GM21515 (cell line): Measurements from ENCODE around the gene SH3PXD2A.
A peak's percentile ranks its signal among the peaks of the same experiment; 100 is the strongest.

Source experiments
- ATAC-seq: cut with Tn5 transposase; IDR thresholded peaks from one replicate; pipeline ENCODE4 v1.9.1; 2021; ENCODE audit not compliant: unreplicated experiment

Gene SH3PXD2A

DNA sequence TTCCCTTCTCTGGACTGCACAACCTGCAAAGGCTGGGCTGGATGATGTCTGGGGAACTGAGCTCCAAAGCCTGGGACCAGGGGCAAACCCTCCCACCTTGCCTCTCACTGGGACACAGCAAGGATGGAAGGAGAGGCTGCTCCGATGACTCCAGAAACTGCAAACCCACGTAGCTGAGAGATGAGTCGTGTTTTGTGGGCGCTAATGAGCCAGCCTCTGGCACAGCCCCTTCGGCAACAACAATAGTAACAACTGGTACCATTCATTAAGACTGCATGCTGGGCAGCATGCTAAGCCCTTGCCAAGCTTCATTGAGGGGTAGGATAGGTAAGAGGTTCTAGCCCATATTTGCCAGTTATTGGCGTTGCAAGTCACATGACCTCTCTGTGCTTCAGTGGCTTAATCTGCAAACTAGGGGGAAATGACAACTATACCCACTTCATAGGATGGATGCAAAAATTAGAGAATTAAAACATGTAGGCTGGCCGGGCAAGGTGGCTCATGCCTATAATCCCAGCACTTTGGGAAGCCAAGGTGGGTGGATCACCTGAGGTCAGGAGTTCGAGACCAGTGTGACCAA lies 145.9 kb downstream of the SH3PXD2A start:
- ATAC-seq: no peak

DNA sequence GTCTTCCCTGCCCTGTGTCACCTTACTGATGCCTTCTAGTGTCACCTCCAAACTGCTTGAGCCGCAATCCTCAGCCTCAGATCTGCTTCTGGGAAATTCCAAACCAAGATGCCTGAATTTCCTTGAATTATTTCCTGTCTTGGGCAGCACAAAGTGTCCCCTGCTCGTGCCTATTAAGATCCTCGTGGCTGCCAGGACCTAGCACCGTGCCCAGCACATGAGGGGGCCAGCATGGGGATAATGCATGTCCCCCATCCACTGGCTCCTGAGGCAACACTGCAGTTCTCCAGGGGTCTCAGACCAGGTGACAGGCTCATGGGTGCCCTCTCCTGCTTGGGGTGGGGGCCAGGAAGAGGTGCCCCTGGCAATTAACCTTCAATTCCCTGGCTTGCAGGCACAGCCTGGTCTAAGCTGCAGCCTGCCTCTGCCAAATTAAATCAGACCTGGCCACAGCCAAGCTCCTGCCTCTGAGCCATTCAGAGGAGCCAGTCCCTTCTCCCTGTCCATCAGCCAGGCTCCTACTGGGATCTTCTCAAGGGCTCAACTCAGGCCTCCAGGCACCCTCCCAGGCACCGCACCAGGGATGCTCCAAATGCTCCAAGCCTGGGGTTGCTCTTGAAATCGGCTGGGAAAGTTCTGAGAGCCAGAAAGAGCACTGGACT lies 146.6 kb downstream of the SH3PXD2A start:
- ATAC-seq: no peak

DNA sequence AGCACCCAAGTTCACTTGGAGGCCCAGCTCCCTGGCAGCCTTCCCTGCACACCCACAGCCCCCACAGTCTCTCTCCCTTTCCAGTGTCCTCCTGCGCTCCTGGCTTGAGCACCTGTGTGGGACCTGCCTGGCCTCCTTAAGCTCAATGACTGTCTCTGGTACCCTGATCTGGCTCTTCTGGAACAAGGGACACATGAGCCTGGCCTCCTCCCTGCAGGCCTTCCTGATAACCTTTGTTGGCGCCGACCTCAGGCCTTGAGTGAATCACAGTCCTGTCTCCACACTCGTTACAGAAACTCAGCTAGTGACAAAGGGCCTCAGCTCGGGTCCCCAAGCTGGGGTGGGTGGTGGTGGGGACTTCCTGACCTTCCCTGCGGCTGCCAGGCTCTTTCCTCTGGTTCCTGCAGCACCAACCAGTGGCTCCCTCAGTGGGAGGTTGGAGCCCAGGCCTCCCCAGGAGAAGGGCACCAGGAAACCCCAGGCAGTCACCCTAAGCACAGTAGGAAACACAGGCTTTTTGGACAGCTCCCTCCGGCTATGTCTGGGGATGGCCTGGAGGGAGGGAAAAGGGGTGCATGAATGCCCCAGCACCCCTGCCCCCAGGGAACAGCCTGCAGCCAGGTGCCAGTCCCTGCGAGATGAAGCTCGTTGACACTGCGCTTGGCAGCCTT lies 147.3 kb downstream of the SH3PXD2A start:
- no peak for ATAC-seq

DNA sequence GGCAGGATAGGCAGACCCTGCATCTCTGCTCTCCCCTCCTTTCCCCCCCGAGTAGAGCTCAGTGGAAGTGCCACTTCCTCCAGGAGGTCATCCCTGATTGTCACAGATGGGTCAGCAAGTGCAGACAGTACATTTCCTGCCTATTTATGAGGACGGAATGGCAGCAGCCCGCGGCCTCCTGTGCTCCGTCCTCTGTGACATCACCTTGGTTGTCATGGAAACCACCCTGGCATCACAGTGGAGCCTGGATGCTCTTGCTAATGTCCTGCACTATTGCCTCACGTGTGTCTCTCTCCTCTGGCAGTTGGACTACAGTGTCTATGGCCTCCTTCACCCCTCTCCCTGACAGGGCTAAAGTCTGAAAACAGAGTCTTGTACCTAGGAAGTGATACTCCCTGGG lies 148.6 kb downstream of the SH3PXD2A start:
- no peak for ATAC-seq

DNA sequence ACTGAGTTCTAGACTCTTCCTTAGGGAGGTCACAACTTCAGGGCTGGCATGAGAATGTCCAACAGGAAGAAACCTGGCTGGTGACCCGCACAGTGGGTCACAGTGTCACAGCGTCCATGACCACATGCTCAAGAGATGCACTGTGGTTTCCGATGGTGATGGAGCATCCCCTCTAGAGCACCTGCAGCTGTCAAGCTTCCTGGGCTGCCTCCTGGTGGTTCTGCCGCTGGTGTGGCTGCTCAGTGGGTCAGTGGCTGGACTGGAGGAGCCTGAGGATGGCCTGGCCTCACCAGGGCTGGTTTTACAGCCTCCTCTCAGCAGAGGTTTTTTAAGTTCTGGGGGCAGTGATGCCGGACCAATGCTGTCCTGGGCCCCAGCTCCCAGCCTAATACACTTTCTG lies 149.3 kb downstream of the SH3PXD2A start:
- no peak for ATAC-seq

DNA sequence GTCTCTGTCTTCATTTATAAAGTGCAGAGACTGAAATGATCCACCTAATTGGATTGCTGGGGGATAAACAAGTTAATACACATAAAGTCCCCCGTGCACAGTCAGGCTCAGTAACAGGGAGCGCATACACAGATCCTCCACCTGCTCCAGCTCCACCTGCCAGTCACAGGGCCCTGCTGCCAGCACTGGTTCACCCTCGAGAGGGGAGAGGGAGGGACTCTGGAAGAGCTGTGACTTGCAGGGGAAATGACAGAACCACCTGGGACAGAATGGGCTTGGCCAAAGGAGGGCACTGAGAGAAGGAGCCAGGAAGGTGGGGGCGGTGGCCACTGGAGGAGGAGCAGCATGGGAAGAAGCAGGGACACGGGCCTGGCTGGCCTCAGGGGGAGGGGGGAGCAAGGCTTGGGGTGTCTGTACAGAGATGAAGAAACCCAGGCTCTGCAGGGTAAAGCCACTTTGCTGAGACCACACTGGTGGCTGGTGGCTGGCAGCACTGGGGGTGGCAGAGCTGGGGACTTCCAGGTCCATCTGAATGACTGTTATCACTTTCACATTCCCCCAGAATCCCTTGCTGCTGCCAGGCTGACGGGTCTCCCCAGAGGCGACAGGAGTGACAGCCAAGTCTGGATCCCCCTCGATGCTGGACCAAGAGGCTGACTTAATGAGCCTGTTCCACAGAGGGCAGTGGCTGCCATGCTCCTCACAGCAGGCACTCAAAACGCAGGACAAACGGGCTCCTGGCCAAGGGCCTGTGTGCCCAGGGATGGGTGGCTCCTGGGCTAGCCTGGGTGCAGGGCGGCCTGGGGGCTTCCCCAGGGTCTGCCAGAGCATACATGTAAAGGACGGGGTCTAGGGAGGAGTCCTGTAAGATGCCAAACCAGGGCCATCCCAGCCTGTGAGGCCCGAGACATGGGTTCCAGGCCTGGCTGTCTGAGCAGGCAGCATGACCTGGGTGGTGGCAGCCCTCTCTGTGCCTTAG lies 151.1 kb downstream of the SH3PXD2A start:
- ATAC-seq: no peak

DNA sequence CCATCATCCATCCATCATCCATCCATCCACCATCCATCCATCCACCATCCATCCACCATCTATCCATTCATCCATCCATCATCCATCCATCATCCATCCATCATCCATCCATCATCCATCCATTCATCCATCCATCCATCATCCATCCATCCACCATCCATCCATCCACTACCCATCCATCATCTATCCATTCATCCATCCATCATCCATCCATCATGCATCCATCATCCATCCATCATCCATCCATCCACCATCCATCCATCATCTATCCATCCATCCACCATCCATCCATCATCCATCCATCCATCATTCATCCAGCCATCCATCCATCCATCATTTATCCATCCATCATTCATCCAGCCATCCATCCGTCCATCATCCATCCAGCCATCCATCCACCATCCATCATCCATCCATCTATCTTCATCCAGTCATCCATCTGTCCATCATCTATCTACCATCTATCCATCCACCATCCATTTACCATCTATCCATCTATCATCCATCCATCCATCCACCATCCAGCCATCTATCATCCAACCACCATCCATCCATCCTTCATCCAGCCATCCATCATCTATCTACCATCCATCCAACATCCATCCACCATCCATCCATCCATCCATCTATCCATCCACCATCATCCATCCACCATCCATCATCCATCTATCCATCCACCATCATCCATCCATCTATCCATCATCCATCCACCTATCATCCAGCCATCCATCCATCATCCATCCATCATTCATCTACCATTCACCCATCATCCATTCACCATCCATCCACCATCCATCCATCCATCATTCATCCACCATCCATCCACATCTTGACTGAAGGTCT lies 153.8 kb downstream of the SH3PXD2A start:
- no peak for ATAC-seq

DNA sequence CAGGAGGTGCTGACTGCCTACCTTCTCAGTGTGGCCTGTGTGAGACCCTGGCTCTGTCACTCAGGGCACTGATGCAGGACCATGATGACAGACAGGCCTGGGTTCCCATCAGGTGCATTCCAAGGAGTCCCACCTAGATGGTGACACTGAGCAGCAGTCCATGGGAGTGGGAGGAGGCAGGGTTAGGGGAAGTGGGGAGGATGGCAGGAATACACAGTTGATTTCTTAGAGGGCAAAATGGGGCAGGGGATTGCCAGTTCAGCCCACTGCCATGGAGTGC lies 155.0 kb downstream of the SH3PXD2A start:
- no peak for ATAC-seq

DNA sequence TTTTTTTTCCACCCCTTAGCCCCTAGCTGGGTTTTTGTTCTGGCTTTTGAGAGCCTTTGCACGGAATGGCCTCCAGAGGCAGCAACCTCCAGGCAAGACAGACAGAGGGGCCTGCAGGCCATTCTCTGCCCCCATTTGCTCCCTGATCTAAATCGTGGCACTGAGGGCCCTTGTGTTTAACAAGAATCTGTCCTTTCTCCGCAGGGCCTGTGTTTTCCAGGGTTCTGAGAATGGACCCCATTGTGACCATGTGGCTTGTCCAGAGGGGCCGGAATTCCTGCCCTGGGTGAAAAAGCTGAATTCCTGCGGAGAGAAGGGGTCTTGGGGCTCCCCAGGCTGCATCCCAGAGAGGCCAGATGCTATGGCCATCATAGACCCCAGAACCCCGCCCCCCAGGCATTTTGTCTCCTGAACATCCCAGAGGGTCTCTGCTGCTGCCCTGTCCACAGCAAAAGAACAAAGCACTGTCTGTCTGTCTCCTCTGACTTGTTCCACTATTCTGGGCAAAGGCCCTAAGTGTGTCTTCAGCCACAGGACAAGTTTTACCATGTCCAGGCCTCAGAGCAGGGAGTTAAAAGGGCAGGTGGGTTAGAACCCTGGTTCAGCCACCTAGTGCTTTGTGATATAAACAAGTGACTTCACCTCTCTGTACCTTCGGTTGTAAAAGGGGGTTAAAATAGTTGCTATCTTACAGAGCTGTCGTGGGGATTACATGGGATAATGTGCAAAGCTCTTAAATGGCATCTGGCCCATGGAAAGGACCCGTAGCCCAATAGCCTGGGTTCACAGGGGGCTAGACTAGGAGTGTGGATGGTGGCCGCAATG lies 155.6 kb downstream of the SH3PXD2A start:
- no peak for ATAC-seq

DNA sequence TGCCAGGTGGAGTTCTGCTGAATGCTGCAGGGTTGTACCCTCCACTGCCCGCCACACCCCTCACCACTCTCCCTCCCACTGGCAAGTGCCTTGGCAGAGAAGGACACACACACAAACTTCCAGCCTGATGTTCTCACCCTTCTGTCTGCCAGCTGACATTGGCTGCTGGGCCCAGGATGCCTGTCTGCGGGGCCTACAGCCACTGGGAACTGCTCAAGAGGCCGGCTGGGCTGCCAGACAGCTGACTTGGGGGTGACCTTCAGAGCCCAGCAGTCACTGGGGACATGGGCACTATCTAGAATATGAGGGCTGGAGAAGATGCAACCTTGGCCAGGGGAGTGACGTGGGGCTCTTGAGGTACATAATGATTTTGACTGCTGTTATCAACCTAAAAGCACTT lies 157.1 kb downstream of the SH3PXD2A start:
- ATAC-seq: no peak

DNA sequence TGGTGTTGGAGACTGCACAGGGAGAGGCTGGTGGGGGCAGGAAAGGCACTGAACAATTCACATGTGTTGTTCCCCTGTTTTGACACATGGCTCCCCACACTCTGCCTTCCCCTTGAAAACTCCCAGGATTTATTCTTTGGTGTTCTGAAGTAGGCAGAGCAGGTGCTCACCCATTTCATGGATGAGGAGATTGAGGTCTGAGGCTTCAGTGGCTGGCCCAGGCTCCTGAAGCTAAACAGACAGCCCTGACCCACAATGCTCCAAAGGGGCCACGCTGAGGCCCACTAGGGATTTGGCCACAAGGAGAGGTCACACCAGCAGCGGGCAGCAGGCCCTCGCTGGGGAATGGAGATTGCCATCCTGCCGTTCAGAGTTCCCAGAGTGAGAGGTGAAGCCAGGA lies 157.6 kb downstream of the SH3PXD2A start:
- no peak for ATAC-seq

DNA sequence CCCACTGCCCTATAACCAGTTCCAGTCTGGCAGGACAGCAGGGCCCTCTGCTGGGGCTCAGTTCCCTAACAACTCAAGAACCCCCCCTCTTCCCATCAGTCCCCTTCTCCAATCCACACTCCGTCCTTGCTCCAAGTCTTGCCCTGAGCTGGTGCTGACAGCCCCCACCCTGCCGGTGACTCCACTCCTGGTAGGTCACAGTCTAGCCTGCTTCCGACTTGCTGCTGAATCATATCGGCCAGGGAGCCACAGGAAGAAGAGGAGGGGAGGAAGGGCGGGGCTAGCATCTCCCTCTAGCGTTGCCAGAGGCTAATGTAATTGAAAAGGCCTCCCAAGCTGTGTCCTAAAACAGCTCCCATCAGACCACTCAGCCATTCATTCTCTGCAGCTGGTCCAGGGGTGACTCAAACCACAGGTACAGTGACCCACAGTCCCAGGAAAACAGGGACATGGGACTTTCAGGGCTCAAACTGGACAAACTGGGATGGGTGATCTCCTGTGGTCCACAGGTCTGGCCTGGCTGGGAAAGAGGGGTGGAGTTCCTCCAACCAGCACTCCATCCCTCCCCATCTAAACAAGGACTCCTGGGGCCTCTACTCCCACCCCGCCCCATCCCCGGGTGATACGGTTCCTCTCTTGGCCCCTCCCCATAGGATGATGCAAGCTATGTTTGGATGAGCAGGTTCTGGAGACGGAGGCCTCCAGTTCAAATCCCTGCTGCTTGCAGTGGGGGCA lies 158.8 kb downstream of the SH3PXD2A start:
- ATAC-seq: peak; percentile 39

DNA sequence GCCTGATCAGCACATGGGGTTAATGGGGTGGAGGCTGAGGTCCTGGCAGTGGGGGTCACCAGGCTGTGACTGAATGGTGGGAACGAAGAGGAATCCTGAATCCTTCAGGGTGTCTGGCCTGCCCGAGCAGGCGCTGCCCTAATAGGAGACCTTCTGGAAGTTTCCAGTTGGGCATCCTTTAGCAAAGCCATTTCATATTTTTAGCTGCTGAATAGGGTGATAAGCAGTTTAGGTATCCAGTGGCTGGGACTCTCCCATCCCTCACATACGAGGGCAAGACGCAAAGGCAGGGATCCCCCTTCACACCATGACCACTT lies 159.3 kb downstream of the SH3PXD2A start:
- ATAC-seq: no peak

DNA sequence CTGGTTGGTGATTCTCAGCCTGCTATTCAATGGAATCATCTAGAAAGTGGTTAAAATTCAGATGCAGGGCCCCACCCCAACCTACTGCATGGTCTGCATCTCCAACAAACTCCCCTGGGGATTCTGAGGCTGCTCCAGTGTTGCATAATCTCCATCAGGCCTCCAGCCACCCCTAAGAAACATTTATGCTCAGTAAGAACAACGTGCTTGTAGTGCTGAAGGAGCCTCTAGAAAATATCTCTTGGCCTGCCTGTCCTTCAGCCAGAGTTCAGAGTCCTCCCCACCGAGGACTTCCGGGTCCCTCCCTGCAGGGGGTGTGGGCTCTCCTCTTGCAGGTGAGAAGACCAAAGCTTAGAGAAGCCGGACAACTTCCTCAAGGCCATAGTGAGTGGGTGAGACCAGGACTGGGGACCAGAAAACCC lies 159.8 kb downstream of the SH3PXD2A start:
- no peak for ATAC-seq

DNA sequence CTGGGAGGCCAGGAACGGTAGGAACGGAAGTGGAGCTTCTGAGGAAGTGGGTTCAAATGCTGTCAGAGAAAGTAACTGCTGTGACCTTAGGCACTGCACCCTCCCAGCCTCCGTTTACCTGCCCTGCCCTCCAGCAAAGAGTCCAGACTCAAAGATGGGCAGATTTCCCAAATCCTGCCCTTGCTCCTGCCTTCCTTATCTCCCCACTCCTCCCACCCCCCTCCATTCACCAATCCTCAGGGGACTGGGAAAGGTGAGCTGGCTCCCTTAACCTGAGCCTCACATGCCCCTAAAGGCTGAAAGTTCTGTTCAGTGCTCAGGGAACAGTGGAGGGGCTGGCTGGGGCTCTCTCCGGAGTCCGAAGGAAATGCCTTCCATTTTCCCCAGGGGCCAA lies 161.6 kb downstream of the SH3PXD2A start:
- no peak for ATAC-seq

DNA sequence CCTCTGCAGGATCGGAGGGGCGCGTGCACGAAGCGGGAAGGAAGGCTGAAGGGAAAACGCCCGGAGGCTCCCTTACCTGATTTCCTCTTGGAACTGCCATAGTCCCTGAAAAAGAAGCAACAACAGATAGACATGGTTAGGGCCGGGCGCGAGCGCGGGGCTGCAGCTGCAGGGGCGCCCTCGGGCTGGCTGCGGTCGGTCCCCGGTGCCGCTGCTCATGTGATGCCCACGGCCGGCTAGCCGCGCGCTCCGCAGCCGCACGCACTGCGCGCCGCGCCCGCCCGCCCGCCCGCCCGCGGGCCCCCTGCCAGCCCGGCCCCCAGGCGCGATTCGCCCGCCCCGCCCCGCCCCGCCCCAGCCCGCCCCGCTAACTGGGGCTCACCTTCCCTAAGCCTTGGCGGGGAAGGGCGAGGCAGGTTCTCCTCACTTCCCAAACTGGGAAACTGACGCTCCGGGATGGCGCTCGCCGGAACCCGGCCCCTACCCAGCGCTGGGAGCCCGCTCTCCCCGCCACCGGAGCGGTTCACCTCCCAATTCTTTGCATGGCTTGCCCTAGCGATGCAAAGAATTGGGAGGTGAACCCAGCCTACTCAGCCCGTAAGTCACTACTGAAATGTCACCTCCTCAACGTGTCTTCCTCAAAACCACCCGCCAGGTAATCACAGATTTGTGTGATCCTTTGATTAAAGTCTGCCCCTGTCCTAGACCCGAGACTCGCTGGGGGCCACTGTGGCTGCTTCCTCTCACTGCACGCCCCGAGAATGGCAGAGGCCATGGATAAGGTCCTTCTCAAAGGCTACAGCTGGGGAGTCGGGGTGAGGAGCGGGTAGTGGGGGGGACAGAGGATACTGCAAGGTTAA lies 162.2 kb downstream of the SH3PXD2A start:
- no peak for ATAC-seq

DNA sequence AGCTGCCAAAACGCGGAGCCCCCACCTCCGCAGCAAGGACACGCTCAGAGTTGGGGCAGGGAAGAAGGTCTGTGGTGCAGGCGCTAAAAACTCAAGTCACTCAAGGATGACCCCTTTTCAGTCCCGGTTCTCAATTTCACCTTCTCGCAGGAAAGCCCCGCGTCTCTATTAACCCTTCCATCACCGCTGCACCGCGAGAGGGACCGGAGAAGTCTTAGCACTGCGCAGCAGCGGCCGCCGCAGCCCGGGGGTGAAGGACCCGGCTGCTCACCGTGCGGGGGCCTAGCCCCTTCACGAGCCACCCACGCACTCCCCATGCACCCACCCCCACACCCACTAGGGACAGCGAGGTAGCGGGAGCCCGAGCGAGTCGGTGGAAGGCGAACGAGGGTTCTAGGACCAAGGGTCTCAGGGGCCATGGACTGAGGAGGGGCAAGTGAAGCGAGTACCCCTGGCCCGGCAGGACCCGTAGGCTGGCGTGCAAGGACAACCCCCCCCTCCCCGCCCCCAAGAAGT lies 162.9 kb downstream of the SH3PXD2A start:
- peak; percentile 61 for ATAC-seq
